T-cell (primary cell): Measurements from ENCODE around the gene KCNE2. TPM values are rescaled to one million over a fixed set of nuclear protein-coding genes. Genes with fewer than 3 reads are reported as not detected.

Source experiments
- ATAC-seq, 4 experiments: fragments of 200-7000 bp in 3 of 4; fragments of 150-1000 bp in 1 of 4; cut with Tn5 transposase; replicated peaks in 1 of 4; 1 replicate in 3 of 4; 2 replicates in 1 of 4; pipeline ENCODE4 v1.10.0; 2021; ENCODE audit warnings: moderate library complexity in 3 of 4, mild to moderate bottlenecking in 2 of 4, moderate number of reproducible peaks in 1 of 4
- CTCF ChIA-PET, 2 donors: fragments of 300-600 bp; sonication (Branson Sonifier 250); formaldehyde crosslinking; loops; one replicate each; lab custom pipeline; 2022; ENCODE audit warnings: antibody characterized with exemption in 2 of 2; lab: Charles Lee
- POLR2A ChIA-PET, 2 donors: fragments of 300-600 bp; sonication (Branson Sonifier 250); formaldehyde crosslinking; loops; one replicate each; lab custom pipeline; 2022; ENCODE audit warnings: antibody characterized with exemption in 2 of 2; lab: Charles Lee
- DNase-seq, 35 experiments: peaks; one replicate each; pipeline versions ENCODE4 v3.0.0 to v3.0.0-alpha.2; 2013 to 2023
- H3K27ac ChIP-seq: one replicate; pipeline ENCODE4 v1.5.1; 2013; ENCODE audit warnings: low read length
- H3K27me3 ChIP-seq, 2 experiments: replicated peaks in 1 of 2; 1 replicate in 1 of 2; 2 replicates in 1 of 2; pipeline versions ENCODE4 v1.6.1 to v1.7.0; 2013; ENCODE audit warnings: low read length in 1 of 2, mixed read lengths in 1 of 2; ENCODE audit not compliant: control insufficient read depth in 2 of 2, insufficient read depth in 2 of 2; ENCODE audit errors: extremely low read depth in 1 of 2
- H3K36me3 ChIP-seq, 2 donors: 1 replicate in 1 of 2; 2 replicates in 1 of 2; pipeline versions ENCODE4 v1.6.1 to v1.7.0; 2013; ENCODE audit warnings: low read length in 1 of 2; ENCODE audit not compliant: control insufficient read depth in 2 of 2, insufficient read depth in 1 of 2; ENCODE audit errors: extremely low read depth in 1 of 2
- H3K4me1 ChIP-seq, 2 experiments: 1 replicate in 1 of 2; 2 replicates in 1 of 2; pipeline versions ENCODE4 v1.6.1 to v1.7.0; 2013; ENCODE audit warnings: low read length in 2 of 2, mixed read lengths in 1 of 2; ENCODE audit not compliant: insufficient read depth in 2 of 2, control insufficient read depth in 1 of 2; ENCODE audit errors: extremely low read depth in 1 of 2
- H3K4me3 ChIP-seq, 2 donors: 1 replicate in 1 of 2; 2 replicates in 1 of 2; pipeline versions ENCODE4 v1.5.1 to v1.7.0; 2013; ENCODE audit warnings: mild to moderate bottlenecking in 2 of 2, low read length in 1 of 2, moderate library complexity in 1 of 2; ENCODE audit not compliant: control insufficient read depth in 1 of 2; ENCODE audit errors: extremely low read depth in 1 of 2
- H3K9me3 ChIP-seq: 2 replicates; pipeline ENCODE4 v1.7.0; 2013
- H3K27ac Mint-ChIP-seq, 2 donors: one replicate each; pipeline ENCODE4 v1.8.0; 2020 to 2021; ENCODE audit warnings: mild to moderate bottlenecking in 2 of 2, mixed read lengths in 2 of 2
- H3K27me3 Mint-ChIP-seq, 2 donors: one replicate each; pipeline ENCODE4 v1.8.0; 2021 to 2022; ENCODE audit warnings: mixed read lengths in 2 of 2
- H3K36me3 Mint-ChIP-seq: one replicate; pipeline ENCODE4 v1.8.0; 2021; ENCODE audit warnings: mixed read lengths
- H3K4me1 Mint-ChIP-seq, 3 donors: one replicate each; pipeline ENCODE4 v1.8.0; 2020 to 2022; ENCODE audit warnings: mixed read lengths in 3 of 3, mild to moderate bottlenecking in 1 of 3
- H3K4me3 Mint-ChIP-seq, 3 donors: one replicate each; pipeline ENCODE4 v1.8.0; 2020 to 2022; ENCODE audit warnings: mild to moderate bottlenecking in 3 of 3, mixed read lengths in 3 of 3, moderate library complexity in 3 of 3
- H3K9me3 Mint-ChIP-seq, 3 donors: one replicate each; pipeline ENCODE4 v1.8.0; 2020 to 2022; ENCODE audit warnings: mixed read lengths in 3 of 3
- WGBS: methylation state at CpG from one replicate; pipeline ENCODE4 v1.1.5; 2013; ENCODE audit warnings: missing lambda C conversion rate; ENCODE audit not compliant: insufficient coverage; 5-methylcytosine and 5-hydroxymethylcytosine counted together
- total RNA-seq, 35 experiments: library from RNA in 6 of 35; stranded (reverse) in 6 of 35; fragments of 120-200 nt in 1 of 35; gene quantifications; one replicate each; pipeline versions ENCODE4 v1.2.1 to v1.2.4 and lab custom pipeline; 2013 to 2026

KCNE2 gene
- total RNA-seq (under 1 TPM in 1 of 5 donors, not detected in 4; 0.25 TPM), total RNA-seq (lab: John Stamatoyannopoulos, UW) (0 to 0.28 (median 0) reads per million in 29 experiments)
- total RNA-seq (2013), result 0.37 TPM

GRCh38 chr21:34363733-34364132, at the start of gene KCNE2:
Gene KCNE2 (plus strand): TSS chr21:34364006. CDS start chr21:34370479, 6,473 bp downstream.
- no peak within 1 kb of the TSS for H3K27ac Mint-ChIP-seq
- WGBS, result no CpG with 5 or more reads among the region's 3 CpGs

GRCh38 chr21:34319585-34319984, 44.2 kb upstream of the KCNE2 start:
- Mint-ChIP-seq H3K9me3 (peaks cover 0 to 4% (median 0%) of the 10 kb centered on the region in 3 donors), H3K27me3 (peaks cover 0 to 7% of the 10 kb centered on the region in 2 donors), H3K27ac (no peak overlapping the region), H3K4me3 (no peak overlapping the region), H3K36me3 (peaks cover under 1% of the 10 kb centered on the region), H3K4me1 (no peaks in the 10 kb centered on the region)
- ATAC-seq, result no peak
- WGBS, result no CpG with 5 or more reads among the region's 3 CpGs
- H3K4me3 ChIP-seq, result no peak overlapping the region
- no peak for DNase-seq
- no peaks in the 10 kb centered on the region for H3K9me3 ChIP-seq
- H3K27me3 ChIP-seq, result peaks cover 0 to 4% of the 10 kb centered on the region in 2 experiments
- CTCF ChIA-PET, result no interaction called here
- H3K36me3 ChIP-seq, result no peaks in the 10 kb centered on the region
- POLR2A ChIA-PET, result no interaction called here
- H3K27ac ChIP-seq, result no peak overlapping the region
- H3K4me1 ChIP-seq, result no peaks in the 10 kb centered on the region

More at GRCh38 chr21:34363733-34364132, at the start of gene KCNE2:
- peaks cover 9 to 15% of the 10 kb centered on the region in 2 donors for H3K27me3 Mint-ChIP-seq
- no peak within 1 kb of the TSS for H3K27ac ChIP-seq
- H3K36me3 ChIP-seq, result no peaks in the 10 kb centered on the region
- peaks cover 5 to 8% (median 6%) of the 10 kb centered on the region in 3 donors for H3K4me1 Mint-ChIP-seq
- DNase-seq (no peak), ATAC-seq (no peak)
- ChIA-PET CTCF (no interaction called here), POLR2A (no interaction called here)
- no peaks in the 10 kb centered on the region for H3K36me3 Mint-ChIP-seq
- no peak within 1 kb of the TSS for H3K4me3 ChIP-seq
- H3K4me1 ChIP-seq, result peaks cover 0 to 3% of the 10 kb centered on the region in 2 experiments
- peaks cover 0 to 3% (median 2%) of the 10 kb centered on the region in 3 donors for H3K9me3 Mint-ChIP-seq
- peaks cover 0 to 11% of the 10 kb centered on the region in 2 experiments for H3K27me3 ChIP-seq
- no peaks in the 10 kb centered on the region for H3K9me3 ChIP-seq
- H3K4me3 Mint-ChIP-seq, result no peak within 1 kb of the TSS

GRCh38 chr21:34320011-34320410, 43.8 kb upstream of the KCNE2 start:
- Histone ChIP-seq H3K4me3 (no peak overlapping the region), H3K36me3 (no peaks in the 10 kb centered on the region), H3K4me1 (no peaks in the 10 kb centered on the region), H3K27ac (no peak overlapping the region), H3K27me3 (peaks cover 0 to 4% of the 10 kb centered on the region in 2 experiments), H3K9me3 (no peaks in the 10 kb centered on the region)
- ChIA-PET POLR2A (no interaction called here), CTCF (no interaction called here)
- H3K9me3 Mint-ChIP-seq, result peaks cover 0 to 4% (median 0%) of the 10 kb centered on the region in 3 donors
- 80% methylated on average over 2 of the region's 4 CpGs for WGBS
- peaks cover 2% of the 10 kb centered on the region for H3K36me3 Mint-ChIP-seq
- DNase-seq (no peak), ATAC-seq (no peak)
- no peak overlapping the region for H3K27ac Mint-ChIP-seq
- H3K4me1 Mint-ChIP-seq, result no peaks in the 10 kb centered on the region
- H3K4me3 Mint-ChIP-seq, result no peak overlapping the region
- peaks cover 0 to 7% of the 10 kb centered on the region in 2 donors for H3K27me3 Mint-ChIP-seq

GRCh38 chr21:34330055-34330454, 33.8 kb upstream of the KCNE2 start:
- Histone ChIP-seq H3K4me3 (no peak overlapping the region), H3K36me3 (no peaks in the 10 kb centered on the region), H3K27me3 (peaks cover 0 to 7% of the 10 kb centered on the region in 2 experiments), H3K4me1 (no peaks in the 10 kb centered on the region), H3K9me3 (no peaks in the 10 kb centered on the region), H3K27ac (no peak overlapping the region)
- POLR2A ChIA-PET, result no interaction called here
- no peak overlapping the region for H3K27ac Mint-ChIP-seq
- peaks cover 0 to 5% (median 3%) of the 10 kb centered on the region in 3 donors for H3K9me3 Mint-ChIP-seq
- WGBS, result 87% methylated on average over 5 of the region's 8 CpGs
- peaks cover 0 to 5% of the 10 kb centered on the region in 2 donors for H3K27me3 Mint-ChIP-seq
- no peaks in the 10 kb centered on the region for H3K4me1 Mint-ChIP-seq
- CTCF ChIA-PET, result no interaction called here
- ATAC-seq (no peak), DNase-seq (no peak)
- no peak overlapping the region for H3K4me3 Mint-ChIP-seq
- no peaks in the 10 kb centered on the region for H3K36me3 Mint-ChIP-seq

- Mint-ChIP-seq H3K36me3 (no peaks in the 10 kb centered on the region), H3K27ac (no peak overlapping the region), H3K4me1 (no peaks in the 10 kb centered on the region), H3K27me3 (peaks cover 0 to 5% of the 10 kb centered on the region in 2 donors), H3K9me3 (peaks cover 0 to 5% (median 3%) of the 10 kb centered on the region in 3 donors), H3K4me3 (no peak overlapping the region)
- DNase-seq (no peak), ATAC-seq (no peak)
- Histone ChIP-seq H3K4me3 (no peak overlapping the region), H3K9me3 (no peaks in the 10 kb centered on the region), H3K4me1 (no peaks in the 10 kb centered on the region), H3K27ac (no peak overlapping the region), H3K27me3 (peaks cover 0 to 11% of the 10 kb centered on the region in 2 experiments), H3K36me3 (no peaks in the 10 kb centered on the region)
- ChIA-PET POLR2A (no interaction called here), CTCF (no interaction called here)
- 77% methylated on average over 4 of the region's 5 CpGs for WGBS
Measured at GRCh38 chr21:34331726-34332125, 32.1 kb upstream of the KCNE2 start.

GRCh38 chr21:34332347-34332746, 31.5 kb upstream of the KCNE2 start:
- Mint-ChIP-seq H3K36me3 (no peaks in the 10 kb centered on the region), H3K4me1 (no peaks in the 10 kb centered on the region), H3K9me3 (peaks cover 0 to 5% (median 3%) of the 10 kb centered on the region in 3 donors), H3K27me3 (peaks cover 3 to 5% of the 10 kb centered on the region in 2 donors), H3K4me3 (no peak overlapping the region), H3K27ac (no peak overlapping the region)
- Histone ChIP-seq H3K4me3 (no peak overlapping the region), H3K27me3 (peaks cover 0 to 15% of the 10 kb centered on the region in 2 experiments), H3K36me3 (no peaks in the 10 kb centered on the region), H3K4me1 (no peaks in the 10 kb centered on the region), H3K27ac (no peak overlapping the region), H3K9me3 (no peaks in the 10 kb centered on the region)
- ATAC-seq, result no peak
- ChIA-PET POLR2A (interaction anchor here in 1 of 2 donors (0.9 kb wide), 1 partner anchor 726 kb away, joined by 3 read pairs; no protein-coding TSS in a partner anchor), CTCF (interaction anchor here in 1 of 2 donors (0.7 kb wide), 1 partner anchor 1812 kb away, joined by 4 read pairs; no protein-coding TSS in a partner anchor)
- no peak for DNase-seq
- WGBS, result 94% methylated on average over 5 of the region's 6 CpGs
